ENCODE measurements around the gene SERGEF.

The SERGEF gene

DNA sequence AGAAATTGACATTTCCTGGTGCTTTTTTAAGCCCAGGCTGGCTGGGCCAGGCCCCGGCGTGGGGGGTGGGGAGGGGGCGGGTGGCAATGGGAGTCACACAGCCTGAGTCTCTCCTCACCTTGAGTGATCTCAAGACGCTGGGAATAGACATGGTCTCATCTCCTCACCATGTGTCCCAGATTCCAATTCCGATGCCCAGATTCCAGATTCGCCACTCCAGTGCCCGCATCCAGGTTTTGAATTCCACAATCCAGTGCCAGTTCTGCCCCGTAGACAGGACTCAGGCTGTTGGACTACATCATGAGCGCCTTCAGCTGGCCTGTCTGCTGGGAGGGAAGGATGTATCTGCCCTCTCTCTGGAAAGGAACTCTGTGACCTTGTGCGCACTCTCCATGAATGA, 259.2 kb downstream of the SERGEF start:
- TF ChIP-seq, protein P1, sequence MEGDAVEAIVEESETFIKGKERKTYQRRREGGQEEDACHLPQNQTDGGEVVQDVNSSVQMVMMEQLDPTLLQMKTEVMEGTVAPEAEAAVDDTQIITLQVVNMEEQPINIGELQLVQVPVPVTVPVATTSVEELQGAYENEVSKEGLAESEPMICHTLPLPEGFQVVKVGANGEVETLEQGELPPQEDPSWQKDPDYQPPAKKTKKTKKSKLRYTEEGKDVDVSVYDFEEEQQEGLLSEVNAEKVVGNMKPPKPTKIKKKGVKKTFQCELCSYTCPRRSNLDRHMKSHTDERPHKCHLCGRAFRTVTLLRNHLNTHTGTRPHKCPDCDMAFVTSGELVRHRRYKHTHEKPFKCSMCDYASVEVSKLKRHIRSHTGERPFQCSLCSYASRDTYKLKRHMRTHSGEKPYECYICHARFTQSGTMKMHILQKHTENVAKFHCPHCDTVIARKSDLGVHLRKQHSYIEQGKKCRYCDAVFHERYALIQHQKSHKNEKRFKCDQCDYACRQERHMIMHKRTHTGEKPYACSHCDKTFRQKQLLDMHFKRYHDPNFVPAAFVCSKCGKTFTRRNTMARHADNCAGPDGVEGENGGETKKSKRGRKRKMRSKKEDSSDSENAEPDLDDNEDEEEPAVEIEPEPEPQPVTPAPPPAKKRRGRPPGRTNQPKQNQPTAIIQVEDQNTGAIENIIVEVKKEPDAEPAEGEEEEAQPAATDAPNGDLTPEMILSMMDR (IDR thresholded peaks at IDR 0.05; ENCODE audit: insufficient read depth, low read length, poor library complexity, severe bottlenecking): no peak
- no peaks in the 10 kb centered on the region for H3K36me3 ChIP-seq (ENCODE audit: control insufficient read depth, insufficient read depth, low read length)
- H3K27me3 ChIP-seq (replicated peaks; ENCODE audit: control insufficient read depth, insufficient read depth, low read length): peaks cover 3% of the 10 kb centered on the region
- no peak for DNase-seq (ENCODE audit: extremely low read depth, insufficient read length)
- no peak overlapping the region for H3K4me3 ChIP-seq (replicated peaks; ENCODE audit: low read depth, low read length)

DNA sequence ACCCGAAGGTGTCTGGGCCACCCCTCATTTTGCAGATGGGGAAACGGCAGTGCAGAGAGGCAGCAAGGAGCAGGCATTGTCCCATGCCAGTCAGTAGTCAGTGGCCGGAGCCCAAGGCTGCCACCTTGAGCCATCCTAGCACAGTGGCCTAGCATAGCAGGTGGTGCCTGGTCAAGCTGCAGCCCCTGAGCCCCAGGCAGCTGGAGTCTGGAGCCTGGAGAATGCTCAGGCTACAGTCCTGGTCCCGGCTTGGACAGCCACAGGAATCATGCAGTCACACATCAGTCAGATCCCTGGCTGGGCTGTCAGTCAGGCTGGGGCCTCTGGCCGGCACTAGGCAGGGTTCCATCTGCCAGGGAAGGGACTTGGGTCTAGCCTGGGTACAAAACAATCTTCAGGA, 259.7 kb downstream of the SERGEF start:
- no peak for DNase-seq (ENCODE audit: extremely low read depth, insufficient read length)
- peaks cover 3% of the 10 kb centered on the region for H3K27me3 ChIP-seq (replicated peaks; ENCODE audit: control insufficient read depth, insufficient read depth, low read length)
- no peaks in the 10 kb centered on the region for H3K36me3 ChIP-seq (ENCODE audit: control insufficient read depth, insufficient read depth, low read length)
- no peak overlapping the region for H3K4me3 ChIP-seq (replicated peaks; ENCODE audit: low read depth, low read length)
- TF ChIP-seq, protein P1 (IDR thresholded peaks at IDR 0.05; ENCODE audit: insufficient read depth, low read length, poor library complexity, severe bottlenecking): no peak

DNA sequence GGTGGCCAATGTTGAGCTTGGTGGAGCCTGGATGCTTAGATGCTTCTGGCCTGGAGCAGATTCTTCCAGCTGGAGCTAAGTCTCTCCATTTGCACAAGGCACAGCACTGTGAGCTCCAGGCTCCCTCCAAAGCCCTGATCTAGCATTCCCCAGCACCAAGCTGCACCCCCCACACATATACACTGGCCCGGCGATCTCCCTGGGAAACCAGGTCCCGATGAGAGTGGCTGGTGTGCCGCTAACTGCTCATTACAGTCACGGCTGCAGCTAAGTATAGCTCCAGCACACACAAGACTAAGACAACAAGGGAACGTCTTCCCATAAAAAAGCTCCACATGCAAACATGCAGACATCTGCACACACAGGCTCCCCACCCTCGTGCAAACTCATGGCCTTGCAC, 260.7 kb downstream of the SERGEF start:
- TF ChIP-seq, protein P1 (IDR thresholded peaks at IDR 0.05; ENCODE audit: insufficient read depth, low read length, poor library complexity, severe bottlenecking): no peak
- Histone ChIP-seq H3K27me3 (replicated peaks; ENCODE audit: control insufficient read depth, insufficient read depth, low read length) (peaks cover 3% of the 10 kb centered on the region), H3K4me3 (replicated peaks; ENCODE audit: low read depth, low read length) (no peak overlapping the region), H3K36me3 (ENCODE audit: control insufficient read depth, insufficient read depth, low read length) (no peaks in the 10 kb centered on the region)
- DNase-seq (ENCODE audit: extremely low read depth, insufficient read length): no peak

DNA sequence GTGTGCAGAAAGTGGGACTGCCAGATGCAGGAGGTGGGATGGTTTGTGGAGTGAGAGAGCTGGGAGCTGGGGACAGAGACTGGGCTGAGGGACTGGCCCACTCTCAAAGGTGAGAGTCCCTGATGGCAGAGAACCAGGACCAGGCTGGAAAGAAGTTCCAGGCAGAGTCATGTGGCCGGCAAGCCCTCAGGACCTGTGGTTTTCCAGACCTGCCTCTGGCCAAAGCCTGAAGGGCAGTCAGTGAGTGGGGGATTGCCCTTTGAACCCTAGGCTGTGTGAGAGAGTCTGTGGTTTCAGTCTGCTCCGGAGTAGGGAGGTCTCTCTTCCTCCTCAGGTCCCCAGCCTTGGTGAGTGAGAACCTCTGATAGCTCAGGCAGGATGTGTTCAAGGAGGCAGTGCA, 261.3 kb downstream of the SERGEF start:
- no peaks in the 10 kb centered on the region for H3K36me3 ChIP-seq (ENCODE audit: control insufficient read depth, insufficient read depth, low read length)
- TF ChIP-seq, protein P1 (IDR thresholded peaks at IDR 0.05; ENCODE audit: insufficient read depth, low read length, poor library complexity, severe bottlenecking): no peak
- no peak overlapping the region for H3K4me3 ChIP-seq (replicated peaks; ENCODE audit: low read depth, low read length)
- no peak for DNase-seq (ENCODE audit: extremely low read depth, insufficient read length)
- peaks cover 3% of the 10 kb centered on the region for H3K27me3 ChIP-seq (replicated peaks; ENCODE audit: control insufficient read depth, insufficient read depth, low read length)

DNA sequence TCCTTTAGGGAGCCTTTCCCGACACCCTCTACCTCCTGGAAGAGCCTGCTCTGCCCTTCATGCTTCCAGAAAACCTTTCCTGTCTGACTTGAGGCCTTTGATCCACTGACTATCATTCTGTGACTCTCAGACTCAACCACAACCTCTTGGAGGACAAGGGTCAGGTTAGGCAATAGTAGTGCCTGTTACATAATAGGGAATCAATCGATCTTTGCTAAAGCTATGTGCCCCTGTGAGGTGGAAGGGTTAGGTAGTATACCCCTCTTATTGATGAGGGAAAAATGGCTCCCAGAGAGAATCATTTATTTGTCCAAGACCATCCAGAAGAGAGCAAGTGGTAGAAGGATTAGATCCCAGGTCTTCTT, 262.1 kb downstream of the SERGEF start:
- no peak for DNase-seq (ENCODE audit: extremely low read depth, insufficient read length)
- Histone ChIP-seq H3K4me3 (replicated peaks; ENCODE audit: low read depth, low read length) (no peak overlapping the region), H3K36me3 (ENCODE audit: control insufficient read depth, insufficient read depth, low read length) (no peaks in the 10 kb centered on the region), H3K27me3 (replicated peaks; ENCODE audit: control insufficient read depth, insufficient read depth, low read length) (peaks cover 3% of the 10 kb centered on the region)
- TF ChIP-seq, protein P1 (IDR thresholded peaks at IDR 0.05; ENCODE audit: insufficient read depth, low read length, poor library complexity, severe bottlenecking): no peak
